CD4-positive, alpha-beta T cell treated with Interferon gamma for 1 hour (primary cell): ENCODE measurements around the gene HS3ST5.
"Not testable (repeated sequence)": the region's sequence is repeated elsewhere in the genome, so short reads cannot be mapped to it uniquely, and the experiment has no call there.

ENCODE experiments used
- DNase-seq: peaks from one replicate; pipeline ENCODE4 v3.0.0-alpha.2; 2020

Gene HS3ST5

GRCh38 chr6:114084327-114084890, 258.4 kb downstream of the HS3ST5 start:
- DNase-seq: no peak

- DNase-seq: no peak
Observed at GRCh38 chr6:114083251-114083650, 259.6 kb downstream of the HS3ST5 start.

GRCh38 chr6:114081730-114082129, 261.1 kb downstream of the HS3ST5 start:
- DNase-seq: no peak

GRCh38 chr6:114080891-114081510, 261.8 kb downstream of the HS3ST5 start:
- DNase-seq: no peak

- DNase-seq: not testable (repeated sequence)
Observed at GRCh38 chr6:114080410-114080809, 262.4 kb downstream of the HS3ST5 start.

- no peak for DNase-seq
Observed at GRCh38 chr6:114075777-114076176, 267.0 kb downstream of the HS3ST5 start.

- no peak for DNase-seq
Observed at GRCh38 chr6:114075300-114075699, 267.5 kb downstream of the HS3ST5 start.

GRCh38 chr6:114068771-114069170, 274.1 kb downstream of the HS3ST5 start:
- no peak for DNase-seq

- no peak for DNase-seq
Observed at GRCh38 chr6:114068116-114068515, 274.7 kb downstream of the HS3ST5 start.

- DNase-seq: no peak
Observed at GRCh38 chr6:114064862-114065261, 278.0 kb downstream of the HS3ST5 start.

GRCh38 chr6:114063956-114064355, 278.9 kb downstream of the HS3ST5 start:
- no peak for DNase-seq

GRCh38 chr6:114062199-114062598, 280.6 kb downstream of the HS3ST5 start:
- no peak for DNase-seq

- no peak for DNase-seq
Observed at GRCh38 chr6:114061741-114062140, 281.1 kb downstream of the HS3ST5 start.

GRCh38 chr6:114061116-114061515, 281.7 kb downstream of the HS3ST5 start:
- no peak for DNase-seq

GRCh38 chr6:114058435-114058834, 284.4 kb downstream of the HS3ST5 start:
- no peak for DNase-seq

GRCh38 chr6:114055763-114056162, 287.1 kb downstream of the HS3ST5 start:
- no peak for DNase-seq

GRCh38 chr6:114055349-114055748, 287.5 kb downstream of the HS3ST5 start:
- DNase-seq: no peak

- DNase-seq: no peak
Observed at GRCh38 chr6:114053791-114054190, 289.0 kb downstream of the HS3ST5 start.

- DNase-seq: no peak
Observed at GRCh38 chr6:114052141-114052540, 290.7 kb downstream of the HS3ST5 start.

- DNase-seq: no peak
Observed at GRCh38 chr6:114051031-114051430, 291.8 kb downstream of the HS3ST5 start.

GRCh38 chr6:114049367-114049966, 293.4 kb downstream of the HS3ST5 start:
- DNase-seq: no peak

GRCh38 chr6:114044566-114044965, 298.3 kb downstream of the HS3ST5 start:
- not testable (repeated sequence) for DNase-seq

- no peak for DNase-seq
Observed at GRCh38 chr6:114042267-114043016, 300.4 kb downstream of the HS3ST5 start.

- no peak for DNase-seq
Observed at GRCh38 chr6:114040871-114041270, 302.0 kb downstream of the HS3ST5 start.
